Muscle layer of duodenum (tissue), 2 donors: ENCODE data around the gene CHEK2.
"Not testable (repeated sequence)": the region's sequence is repeated elsewhere in the genome, so short reads cannot be mapped to it uniquely, and the experiment has no call there.

Source experiments
- H3K27ac ChIP-seq: one replicate; pipeline ENCODE4 v1.7.0; 2013; ENCODE audit warnings: mild to moderate bottlenecking, low read length
- H3K27me3 ChIP-seq: one replicate; pipeline ENCODE4 v1.7.0; 2013; ENCODE audit warnings: low read depth, mild to moderate bottlenecking, control low read depth, low read length
- H3K36me3 ChIP-seq, 2 donors: one replicate each; pipeline ENCODE4 v1.7.0; 2013; ENCODE audit warnings: low read length in 2 of 2, control low read depth in 1 of 2, mild to moderate bottlenecking in 1 of 2; ENCODE audit not compliant: insufficient read depth in 2 of 2, control insufficient read depth in 1 of 2
- H3K4me1 ChIP-seq, 2 donors: one replicate each; pipeline ENCODE4 v1.7.0; 2013; ENCODE audit warnings: low read length in 2 of 2, mild to moderate bottlenecking in 2 of 2, control low read depth in 1 of 2, moderate library complexity in 1 of 2; ENCODE audit not compliant: insufficient read depth in 2 of 2, control insufficient read depth in 1 of 2
- H3K4me3 ChIP-seq, 2 donors: one replicate each; pipeline ENCODE4 v1.7.0; 2013; ENCODE audit warnings: low read length in 2 of 2, low read depth in 1 of 2, mild to moderate bottlenecking in 1 of 2
- H3K9me3 ChIP-seq, 2 donors: one replicate each; pipeline ENCODE4 v1.7.0; 2013; ENCODE audit warnings: low read length in 2 of 2, control low read depth in 1 of 2, mild to moderate bottlenecking in 1 of 2; ENCODE audit not compliant: control insufficient read depth in 1 of 2
- donor health status: healthy.

CHEK2 gene

GRCh38 chr22:28679611-28680287 is 61.9 kb downstream of the CHEK2 start, which contains the start of gene TTC28:
Gene TTC28, minus strand, starts transcription at chr22:28679840. Its CDS starts 117 bp downstream, at chr22:28679723.
- H3K36me3 ChIP-seq, H3K27ac ChIP-seq, H3K4me1 ChIP-seq, H3K27me3 ChIP-seq, H3K9me3 ChIP-seq: not testable (repeated sequence)
- peak within 1 kb of the TSS; percentile 63 to 77 for H3K4me3 ChIP-seq

- not testable (repeated sequence) for H3K4me1 ChIP-seq, H3K27ac ChIP-seq, H3K36me3 ChIP-seq, H3K9me3 ChIP-seq, H3K27me3 ChIP-seq
- peak overlapping the region; percentile 63 to 77 for H3K4me3 ChIP-seq
Observed at GRCh38 chr22:28678778-28679610, 62.6 kb downstream of the CHEK2 start.

- not testable (repeated sequence) for H3K27ac ChIP-seq, H3K9me3 ChIP-seq, H3K4me3 ChIP-seq
Observed at GRCh38 chr22:28678170-28678569, 63.5 kb downstream of the CHEK2 start.

GRCh38 chr22:28674121-28674563 is 67.5 kb downstream of the CHEK2 start:
- Histone ChIP-seq H3K36me3 (no peaks in the 10 kb centered on the region), H3K27ac (no peak overlapping the region), H3K4me1 (peaks cover 0 to 3% of the 10 kb centered on the region in 2 donors), H3K27me3 (no peaks in the 10 kb centered on the region), H3K4me3 (no peak overlapping the region), H3K9me3 (no peaks in the 10 kb centered on the region)

More at GRCh38 chr22:28678170-28678569, 63.5 kb downstream of the CHEK2 start:
- not testable (repeated sequence) for H3K36me3 ChIP-seq, H3K27me3 ChIP-seq, H3K4me1 ChIP-seq

- Histone ChIP-seq H3K27ac (no peak overlapping the region), H3K9me3 (no peaks in the 10 kb centered on the region), H3K4me1 (no peaks in the 10 kb centered on the region)
Observed at GRCh38 chr22:28670756-28671155, 70.9 kb downstream of the CHEK2 start.

GRCh38 chr22:28670161-28670560 is 71.5 kb downstream of the CHEK2 start:
- Histone ChIP-seq H3K4me1 (no peaks in the 10 kb centered on the region), H3K4me3 (no peak overlapping the region), H3K27me3 (no peaks in the 10 kb centered on the region), H3K27ac (no peak overlapping the region), H3K36me3 (no peaks in the 10 kb centered on the region), H3K9me3 (no peaks in the 10 kb centered on the region)

More at GRCh38 chr22:28670756-28671155, 70.9 kb downstream of the CHEK2 start:
- Histone ChIP-seq H3K36me3 (no peaks in the 10 kb centered on the region), H3K4me3 (no peak overlapping the region), H3K27me3 (no peaks in the 10 kb centered on the region)

- H3K9me3 ChIP-seq = no peaks in the 10 kb centered on the region
- no peaks in the 10 kb centered on the region for H3K4me1 ChIP-seq
- no peak overlapping the region for H3K27ac ChIP-seq
- no peak overlapping the region for H3K4me3 ChIP-seq
- no peaks in the 10 kb centered on the region for H3K27me3 ChIP-seq
- no peaks in the 10 kb centered on the region for H3K36me3 ChIP-seq
Observed at GRCh38 chr22:28669387-28669786, 72.2 kb downstream of the CHEK2 start.

GRCh38 chr22:28663569-28663942 is 78.1 kb downstream of the CHEK2 start:
- not testable (repeated sequence) for H3K27ac ChIP-seq, H3K9me3 ChIP-seq, H3K27me3 ChIP-seq, H3K36me3 ChIP-seq, H3K4me3 ChIP-seq, H3K4me1 ChIP-seq

- H3K27me3 ChIP-seq = no peaks in the 10 kb centered on the region
- H3K9me3 ChIP-seq = no peaks in the 10 kb centered on the region
- no peaks in the 10 kb centered on the region for H3K4me1 ChIP-seq
- no peak overlapping the region for H3K4me3 ChIP-seq
- H3K36me3 ChIP-seq = no peaks in the 10 kb centered on the region
- no peak overlapping the region for H3K27ac ChIP-seq
Observed at GRCh38 chr22:28658448-28658847, 83.2 kb downstream of the CHEK2 start.

- Histone ChIP-seq H3K4me3 (no peak overlapping the region), H3K4me1 (no peaks in the 10 kb centered on the region), H3K36me3 (no peaks in the 10 kb centered on the region), H3K27ac (no peak overlapping the region), H3K9me3 (no peaks in the 10 kb centered on the region), H3K27me3 (no peaks in the 10 kb centered on the region)
Observed at GRCh38 chr22:28656181-28656580, 85.4 kb downstream of the CHEK2 start.

GRCh38 chr22:28650463-28650862 is 91.2 kb downstream of the CHEK2 start:
- Histone ChIP-seq H3K27me3 (no peaks in the 10 kb centered on the region), H3K27ac (no peak overlapping the region)

More at GRCh38 chr22:28650463-28650862, 91.2 kb downstream of the CHEK2 start:
- no peaks in the 10 kb centered on the region for H3K4me1 ChIP-seq
- no peaks in the 10 kb centered on the region for H3K36me3 ChIP-seq
- H3K9me3 ChIP-seq = no peaks in the 10 kb centered on the region
- H3K4me3 ChIP-seq = no peak overlapping the region
